ENCODE data around the gene FBXO21.
A peak's percentile ranks its signal among the peaks of the same experiment; 100 is the strongest.

The FBXO21 gene, protein sequence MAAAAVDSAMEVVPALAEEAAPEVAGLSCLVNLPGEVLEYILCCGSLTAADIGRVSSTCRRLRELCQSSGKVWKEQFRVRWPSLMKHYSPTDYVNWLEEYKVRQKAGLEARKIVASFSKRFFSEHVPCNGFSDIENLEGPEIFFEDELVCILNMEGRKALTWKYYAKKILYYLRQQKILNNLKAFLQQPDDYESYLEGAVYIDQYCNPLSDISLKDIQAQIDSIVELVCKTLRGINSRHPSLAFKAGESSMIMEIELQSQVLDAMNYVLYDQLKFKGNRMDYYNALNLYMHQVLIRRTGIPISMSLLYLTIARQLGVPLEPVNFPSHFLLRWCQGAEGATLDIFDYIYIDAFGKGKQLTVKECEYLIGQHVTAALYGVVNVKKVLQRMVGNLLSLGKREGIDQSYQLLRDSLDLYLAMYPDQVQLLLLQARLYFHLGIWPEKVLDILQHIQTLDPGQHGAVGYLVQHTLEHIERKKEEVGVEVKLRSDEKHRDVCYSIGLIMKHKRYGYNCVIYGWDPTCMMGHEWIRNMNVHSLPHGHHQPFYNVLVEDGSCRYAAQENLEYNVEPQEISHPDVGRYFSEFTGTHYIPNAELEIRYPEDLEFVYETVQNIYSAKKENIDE

DNA sequence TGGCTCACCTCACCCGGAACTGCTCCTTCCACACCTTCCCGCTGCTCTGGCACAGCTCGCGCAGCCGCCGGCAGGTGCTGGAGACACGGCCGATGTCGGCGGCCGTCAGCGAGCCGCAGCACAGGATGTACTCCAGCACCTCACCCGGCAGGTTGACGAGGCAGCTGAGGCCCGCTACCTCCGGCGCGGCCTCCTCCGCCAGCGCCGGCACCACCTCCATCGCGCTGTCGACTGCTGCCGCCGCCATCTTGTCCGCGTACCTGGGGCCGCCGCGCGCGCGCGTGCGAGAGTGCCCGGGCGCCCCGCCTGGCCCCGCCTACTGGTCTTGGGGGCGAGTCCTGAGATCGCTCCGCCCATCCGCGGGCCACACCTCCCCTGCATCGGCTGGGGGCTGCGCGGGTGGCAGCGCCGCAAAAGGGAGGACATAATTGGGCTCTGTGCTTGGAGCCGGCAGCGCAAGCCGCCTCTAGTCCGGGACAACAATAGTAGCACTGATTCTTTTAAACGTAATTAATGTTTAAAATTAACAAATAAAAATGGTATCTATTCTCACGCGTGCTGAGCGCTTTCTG is at the start of gene FBXO21:
TSS of gene FBXO21 (minus strand) at position 261 of the 572 bp plus-strand sequence. CDS start at position 247, 14 bp downstream.
- peak within 1 kb of the TSS; percentile 74 for H3K4me3 ChIP-seq (ENCODE audit: low read length)
- no peaks in the 10 kb centered on the region; the same call in 1 of the 2 replicates for H3K36me3 ChIP-seq (replicated peaks; ENCODE audit: insufficient read depth, low read length)
- H4K20me1 ChIP-seq (ENCODE audit: insufficient read depth, low read length): no peaks in the 10 kb centered on the region
- peaks cover 25% of the 10 kb centered on the region for H3K79me2 ChIP-seq (ENCODE audit: low read length)
- peak within 1 kb of the TSS; percentile 29; the same call in 1 of the 2 replicates for H3K27ac ChIP-seq (ENCODE audit: low read length)
- no peaks in the 10 kb centered on the region for H3F3A ChIP-seq (ENCODE audit: insufficient read depth, low read length)
- H3K9ac ChIP-seq (ENCODE audit: low read length): peak within 1 kb of the TSS; percentile 65
- DNase-seq: peak; percentile 73
- peak within 1 kb of the TSS; percentile 76; the same call in 1 of the 2 replicates for H3K4me2 ChIP-seq (ENCODE audit: low read depth, low read length)
- H3K9me2 ChIP-seq (replicated peaks; ENCODE audit: insufficient read depth, low read length): no peaks in the 10 kb centered on the region
- H3K4me1 ChIP-seq (ENCODE audit: low read length): peaks cover 7% of the 10 kb centered on the region; the same call in 1 of the 2 replicates
- H3K9me3 ChIP-seq (replicated peaks; ENCODE audit: insufficient read depth, low read length): no peaks in the 10 kb centered on the region
- TF ChIP-seq EZH2phosphoT487 (IDR thresholded peaks at IDR 0.05; ENCODE audit: low read length) (no peak), EZH2 (optimal IDR thresholded peaks at IDR 0.05; ENCODE audit: low read depth, low read length) (no peak)
- TF ChIP-seq, protein P1, sequence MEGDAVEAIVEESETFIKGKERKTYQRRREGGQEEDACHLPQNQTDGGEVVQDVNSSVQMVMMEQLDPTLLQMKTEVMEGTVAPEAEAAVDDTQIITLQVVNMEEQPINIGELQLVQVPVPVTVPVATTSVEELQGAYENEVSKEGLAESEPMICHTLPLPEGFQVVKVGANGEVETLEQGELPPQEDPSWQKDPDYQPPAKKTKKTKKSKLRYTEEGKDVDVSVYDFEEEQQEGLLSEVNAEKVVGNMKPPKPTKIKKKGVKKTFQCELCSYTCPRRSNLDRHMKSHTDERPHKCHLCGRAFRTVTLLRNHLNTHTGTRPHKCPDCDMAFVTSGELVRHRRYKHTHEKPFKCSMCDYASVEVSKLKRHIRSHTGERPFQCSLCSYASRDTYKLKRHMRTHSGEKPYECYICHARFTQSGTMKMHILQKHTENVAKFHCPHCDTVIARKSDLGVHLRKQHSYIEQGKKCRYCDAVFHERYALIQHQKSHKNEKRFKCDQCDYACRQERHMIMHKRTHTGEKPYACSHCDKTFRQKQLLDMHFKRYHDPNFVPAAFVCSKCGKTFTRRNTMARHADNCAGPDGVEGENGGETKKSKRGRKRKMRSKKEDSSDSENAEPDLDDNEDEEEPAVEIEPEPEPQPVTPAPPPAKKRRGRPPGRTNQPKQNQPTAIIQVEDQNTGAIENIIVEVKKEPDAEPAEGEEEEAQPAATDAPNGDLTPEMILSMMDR (IDR thresholded peaks at IDR 0.05; ENCODE audit: low read length): no peak
- H2AFZ ChIP-seq (ENCODE audit: low read length): no peak within 1 kb of the TSS
- H3K27me3 ChIP-seq (replicated peaks; ENCODE audit: insufficient read depth, low read length): no peaks in the 10 kb centered on the region

DNA sequence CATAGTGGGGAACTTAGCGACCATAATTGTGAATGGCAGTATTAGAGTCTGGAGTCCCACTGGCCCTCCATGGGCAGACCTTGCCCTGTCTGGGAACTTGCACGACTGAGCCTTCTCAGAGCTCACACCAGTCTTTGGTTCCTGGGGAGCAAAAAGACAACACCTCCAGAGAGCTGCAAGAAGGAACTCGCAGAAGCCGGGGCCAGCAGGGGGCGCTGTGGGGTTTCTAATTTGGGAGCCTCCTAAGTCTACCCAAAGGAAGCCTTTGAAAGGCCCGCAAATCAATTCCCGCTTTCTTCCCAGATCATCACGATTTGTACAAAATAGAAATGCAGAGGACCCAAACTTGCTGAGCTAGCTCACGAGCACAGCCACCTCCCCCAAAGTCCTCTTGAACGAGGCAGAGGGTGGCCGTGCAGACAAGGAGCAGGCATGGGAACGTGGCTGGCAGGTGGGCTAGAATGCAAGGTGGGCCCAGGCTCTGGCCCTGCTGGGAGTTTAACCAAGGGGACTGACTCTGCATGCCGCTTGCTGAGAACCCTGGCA is 46.3 kb upstream of the FBXO21 start:
- peak; percentile 54 for DNase-seq
- Histone ChIP-seq H3K4me1 (ENCODE audit: low read length) (no peaks in the 10 kb centered on the region), H3K9me3 (replicated peaks; ENCODE audit: insufficient read depth, low read length) (no peaks in the 10 kb centered on the region), H3K9ac (ENCODE audit: low read length) (no peak overlapping the region), H3K4me3 (ENCODE audit: low read length) (no peak overlapping the region), H3K27me3 (replicated peaks; ENCODE audit: insufficient read depth, low read length) (no peaks in the 10 kb centered on the region), H3K9me2 (replicated peaks; ENCODE audit: insufficient read depth, low read length) (no peaks in the 10 kb centered on the region), H3K36me3 (replicated peaks; ENCODE audit: insufficient read depth, low read length) (no peaks in the 10 kb centered on the region), H3K27ac (ENCODE audit: low read length) (no peak overlapping the region), H3K79me2 (ENCODE audit: low read length) (no peaks in the 10 kb centered on the region), H3K4me2 (ENCODE audit: low read depth, low read length) (no peak overlapping the region), H2AFZ (ENCODE audit: low read length) (no peak overlapping the region), H4K20me1 (ENCODE audit: insufficient read depth, low read length) (no peaks in the 10 kb centered on the region), H3F3A (ENCODE audit: insufficient read depth, low read length) (no peaks in the 10 kb centered on the region)
- TF ChIP-seq EZH2 (optimal IDR thresholded peaks at IDR 0.05; ENCODE audit: low read depth, low read length): no peak
- TF ChIP-seq, protein P1 (IDR thresholded peaks at IDR 0.05; ENCODE audit: low read length): peak; percentile 63
- no peak for TF ChIP-seq EZH2phosphoT487 (IDR thresholded peaks at IDR 0.05; ENCODE audit: low read length)

DNA sequence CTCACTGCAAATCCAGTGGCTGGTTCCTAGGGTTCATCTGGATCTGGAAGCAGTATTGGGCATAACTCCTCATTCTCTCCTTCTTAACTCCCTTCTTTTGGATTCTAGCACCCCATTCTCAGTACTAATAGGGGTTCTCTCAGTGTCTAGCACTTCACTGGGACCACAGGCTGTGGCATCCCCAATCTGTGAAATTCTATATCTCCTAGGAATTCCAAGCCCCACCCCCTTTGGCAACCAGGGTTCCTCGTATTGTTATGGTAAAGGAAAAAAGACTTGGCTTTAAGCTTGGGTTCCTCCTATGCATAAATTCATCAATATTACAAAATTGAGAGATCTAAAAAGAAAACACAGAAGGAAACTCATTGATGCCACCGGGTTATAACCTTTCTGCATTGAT is 45.0 kb upstream of the FBXO21 start:
- H4K20me1 ChIP-seq (ENCODE audit: insufficient read depth, low read length): no peaks in the 10 kb centered on the region
- H3K4me1 ChIP-seq (ENCODE audit: low read length): no peaks in the 10 kb centered on the region
- TF ChIP-seq, protein P1 (IDR thresholded peaks at IDR 0.05; ENCODE audit: low read length): no peak
- no peak for TF ChIP-seq EZH2 (optimal IDR thresholded peaks at IDR 0.05; ENCODE audit: low read depth, low read length)
- no peak for TF ChIP-seq EZH2phosphoT487 (IDR thresholded peaks at IDR 0.05; ENCODE audit: low read length)

More for the DNA sequence above, 45.0 kb upstream of the FBXO21 start:
- Histone ChIP-seq H3K27ac (ENCODE audit: low read length) (no peak overlapping the region), H3K36me3 (replicated peaks; ENCODE audit: insufficient read depth, low read length) (no peaks in the 10 kb centered on the region), H3K4me3 (ENCODE audit: low read length) (no peak overlapping the region), H3F3A (ENCODE audit: insufficient read depth, low read length) (no peaks in the 10 kb centered on the region), H3K9me2 (replicated peaks; ENCODE audit: insufficient read depth, low read length) (no peaks in the 10 kb centered on the region), H3K9me3 (replicated peaks; ENCODE audit: insufficient read depth, low read length) (no peaks in the 10 kb centered on the region), H3K27me3 (replicated peaks; ENCODE audit: insufficient read depth, low read length) (no peaks in the 10 kb centered on the region), H2AFZ (ENCODE audit: low read length) (no peak overlapping the region), H3K4me2 (ENCODE audit: low read depth, low read length) (no peak overlapping the region), H3K79me2 (ENCODE audit: low read length) (no peaks in the 10 kb centered on the region), H3K9ac (ENCODE audit: low read length) (no peak overlapping the region)
- no peak for DNase-seq

Data from MM.1S (cell line).